HFF-Myc (cell line): ENCODE data around the gene LCN1.

Experiments used
- DNase-seq: peaks from one replicate; pipeline ENCODE4 v3.0.0-alpha.2; 2011; ENCODE audit warnings: low read depth; ENCODE audit errors: extremely low read depth
- H3K4me3 ChIP-seq: replicated peaks from 2 replicates; pipeline ENCODE4 v1.5.1; 2011; ENCODE audit warnings: low read depth, mild to moderate bottlenecking, control low read depth, low read length
- TF ChIP-seq, protein P1 (sequence below): IDR thresholded peaks from 2 replicates; pipeline ENCODE4 v1.5.1; 2012; ENCODE audit warnings: mild to moderate bottlenecking, low read depth, low read length, control low read depth; ENCODE audit errors: missing control alignments

The LCN1 gene

DNA sequence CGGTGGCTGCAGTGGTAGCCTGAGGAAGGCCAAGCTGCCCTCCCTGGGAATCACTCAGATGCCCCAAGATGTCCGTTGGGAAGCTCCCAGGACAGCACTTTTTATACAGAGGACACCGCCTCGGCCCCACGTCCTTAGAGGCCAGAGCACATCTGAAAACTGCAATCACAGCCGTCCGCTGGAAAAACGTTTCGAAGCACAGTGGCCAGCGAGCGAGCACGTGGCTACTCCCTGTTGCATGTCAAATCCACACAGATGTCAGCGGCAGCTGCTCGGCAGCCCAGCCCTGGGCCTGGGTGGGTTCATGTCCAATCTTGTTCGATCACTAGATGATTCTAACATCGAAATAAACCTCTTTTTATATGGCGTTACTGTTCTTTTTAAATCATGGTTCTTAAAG lies 32.7 kb upstream of the LCN1 start:
- TF ChIP-seq, protein P1, sequence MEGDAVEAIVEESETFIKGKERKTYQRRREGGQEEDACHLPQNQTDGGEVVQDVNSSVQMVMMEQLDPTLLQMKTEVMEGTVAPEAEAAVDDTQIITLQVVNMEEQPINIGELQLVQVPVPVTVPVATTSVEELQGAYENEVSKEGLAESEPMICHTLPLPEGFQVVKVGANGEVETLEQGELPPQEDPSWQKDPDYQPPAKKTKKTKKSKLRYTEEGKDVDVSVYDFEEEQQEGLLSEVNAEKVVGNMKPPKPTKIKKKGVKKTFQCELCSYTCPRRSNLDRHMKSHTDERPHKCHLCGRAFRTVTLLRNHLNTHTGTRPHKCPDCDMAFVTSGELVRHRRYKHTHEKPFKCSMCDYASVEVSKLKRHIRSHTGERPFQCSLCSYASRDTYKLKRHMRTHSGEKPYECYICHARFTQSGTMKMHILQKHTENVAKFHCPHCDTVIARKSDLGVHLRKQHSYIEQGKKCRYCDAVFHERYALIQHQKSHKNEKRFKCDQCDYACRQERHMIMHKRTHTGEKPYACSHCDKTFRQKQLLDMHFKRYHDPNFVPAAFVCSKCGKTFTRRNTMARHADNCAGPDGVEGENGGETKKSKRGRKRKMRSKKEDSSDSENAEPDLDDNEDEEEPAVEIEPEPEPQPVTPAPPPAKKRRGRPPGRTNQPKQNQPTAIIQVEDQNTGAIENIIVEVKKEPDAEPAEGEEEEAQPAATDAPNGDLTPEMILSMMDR, result no peak
- H3K4me3 ChIP-seq, result no peak overlapping the region
- no peak for DNase-seq

DNA sequence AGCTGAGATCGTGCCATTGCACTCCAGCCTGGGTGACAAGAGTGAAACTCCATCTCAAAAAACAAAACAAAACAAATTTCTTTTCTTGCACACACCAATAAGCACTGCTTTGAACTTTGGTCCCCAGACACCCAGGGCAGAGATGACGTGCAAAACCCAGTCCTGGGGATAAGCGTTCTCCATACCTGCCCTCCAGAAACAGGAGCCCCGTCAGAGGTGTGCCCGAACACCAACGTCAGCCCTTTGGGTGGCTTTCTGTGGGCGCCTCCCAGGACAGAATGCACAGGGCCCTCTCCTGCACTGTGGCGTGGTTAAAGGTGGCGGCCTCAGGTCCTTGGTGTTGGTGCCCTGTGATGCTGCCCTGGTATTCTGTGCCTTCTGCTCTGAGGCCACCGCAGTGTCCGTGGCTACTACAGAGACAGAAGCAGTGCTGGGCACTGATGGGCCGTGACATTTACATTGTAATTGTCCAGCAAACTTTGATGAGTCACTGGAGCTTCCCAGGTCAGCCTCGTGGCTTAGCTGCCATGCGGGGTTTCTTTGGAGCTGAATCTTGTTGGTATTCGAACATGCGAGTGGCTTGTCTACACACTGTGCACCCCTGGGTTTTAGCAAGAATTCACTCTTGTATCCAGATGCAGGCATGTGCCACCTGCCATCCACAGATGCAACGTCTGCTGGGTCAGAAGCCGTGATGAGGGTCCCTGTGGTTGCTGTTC lies 31.9 kb upstream of the LCN1 start:
- DNase-seq, result no peak
- H3K4me3 ChIP-seq, result no peak overlapping the region
- TF ChIP-seq, protein P1, result no peak

DNA sequence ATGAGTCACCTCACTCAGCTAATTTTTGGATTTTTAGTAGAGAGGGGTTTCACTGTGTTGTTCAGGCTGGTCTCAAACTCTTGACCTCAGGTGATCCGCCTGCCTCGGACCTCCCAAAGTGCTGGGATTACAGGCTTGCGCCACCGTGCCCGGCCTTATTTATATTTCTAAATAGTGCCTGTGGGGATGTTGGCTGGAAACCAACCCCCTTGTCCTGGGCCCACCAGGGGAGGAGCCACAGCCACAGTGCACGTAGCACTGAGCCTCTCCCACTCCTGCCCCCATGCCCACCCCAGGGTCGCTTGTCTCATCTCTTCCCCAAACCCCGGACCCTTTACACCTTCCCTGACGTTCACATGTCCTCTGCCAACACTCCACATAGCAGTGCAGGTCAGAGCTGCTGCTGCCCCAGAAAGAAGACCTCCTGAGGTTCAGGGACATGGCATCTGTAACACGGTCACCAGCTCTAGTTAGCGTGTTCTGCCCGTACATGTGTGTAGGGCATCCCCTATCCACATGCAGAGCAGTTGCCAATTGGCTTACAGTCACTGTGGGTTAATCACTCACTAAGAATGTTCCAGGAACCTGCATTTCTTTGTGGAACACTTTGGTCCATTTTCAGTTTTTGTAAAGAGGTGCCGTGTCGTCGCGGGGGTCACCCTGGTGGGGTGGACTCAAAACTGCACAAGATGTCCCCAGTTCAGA lies 30.9 kb upstream of the LCN1 start:
- H3K4me3 ChIP-seq, result no peak overlapping the region
- TF ChIP-seq, protein P1, result no peak
- DNase-seq, result no peak

GRCh38 chr9:135490980-135491464 lies 30.2 kb upstream of the LCN1 start:
- H3K4me3 ChIP-seq, result no peak overlapping the region
- no peak for DNase-seq
- TF ChIP-seq, protein P1, result no peak

DNA sequence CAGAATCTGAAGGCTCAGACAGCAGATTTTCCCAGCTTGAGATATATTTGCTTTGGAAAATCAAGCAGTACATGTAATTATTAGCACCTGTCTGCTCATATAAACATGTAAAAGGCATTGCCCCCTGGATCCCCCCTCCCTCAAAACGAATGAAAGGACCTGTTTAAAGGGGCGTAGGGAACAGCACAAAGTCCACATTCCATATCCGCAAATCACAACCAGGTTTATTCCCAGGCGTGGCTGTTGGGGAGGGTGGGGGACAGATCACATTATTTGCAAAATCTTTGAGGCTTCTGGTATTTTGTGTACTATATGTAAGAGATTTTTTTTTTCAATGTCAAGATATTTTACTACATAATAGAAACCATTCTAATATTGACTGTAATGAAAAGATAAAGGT lies 29.5 kb upstream of the LCN1 start:
- no peak overlapping the region for H3K4me3 ChIP-seq
- no peak for DNase-seq
- TF ChIP-seq, protein P1, result no peak

DNA sequence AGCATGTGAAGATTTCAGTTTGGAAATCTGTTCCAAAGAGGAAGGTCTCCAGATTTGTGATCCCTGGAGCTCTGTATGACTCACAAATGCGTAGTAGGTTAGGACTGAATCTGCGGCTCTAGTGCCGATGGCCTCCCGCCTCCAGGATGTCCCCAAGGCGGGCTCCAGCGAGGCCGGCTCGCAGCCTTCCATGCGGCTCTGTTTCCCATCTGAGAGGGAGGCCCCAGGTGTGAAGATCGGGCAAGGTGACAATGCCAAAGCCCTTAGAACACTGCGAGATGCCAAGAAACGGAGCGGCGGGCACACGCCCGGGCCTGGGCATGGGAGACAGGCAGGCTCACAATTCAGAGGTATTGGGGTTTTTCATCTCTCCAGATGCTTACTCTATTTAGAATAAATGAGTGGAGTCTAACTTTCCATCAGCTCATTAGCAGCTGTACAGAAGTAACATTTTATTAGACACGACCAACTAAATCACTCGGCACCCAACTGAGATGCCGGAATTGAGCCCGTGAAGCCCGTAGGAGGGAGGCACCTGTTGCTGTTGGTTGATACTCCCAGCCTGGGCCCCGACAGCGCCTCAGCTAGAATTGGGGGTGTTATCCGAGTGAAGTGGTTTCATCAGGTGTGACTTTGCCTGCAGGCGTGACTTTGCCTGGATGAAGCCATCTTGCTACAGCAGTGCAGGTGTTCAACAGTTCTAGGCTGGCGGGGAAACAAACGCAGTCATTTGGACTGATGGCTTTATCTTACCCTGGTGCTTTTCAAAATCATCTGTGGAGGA lies 28.2 kb upstream of the LCN1 start:
- TF ChIP-seq, protein P1, result no peak
- H3K4me3 ChIP-seq, result no peak overlapping the region
- no peak for DNase-seq
